CD4-positive, CD25-positive, alpha-beta regulatory T cell (primary cell): ENCODE data around the gene CYS1. TPM values are rescaled to one million over a fixed set of nuclear protein-coding genes. Genes with fewer than 3 reads are reported as not detected.

Source experiments
- ATAC-seq, 2 donors: fragments of 150-1000 bp; cut with Tn5 transposase; one replicate each; pipeline ENCODE4 v1.10.0; 2021; ENCODE audit warnings: low read depth in 2 of 2, moderate number of reproducible peaks in 2 of 2, moderate library complexity in 1 of 2
- DNase-seq, 3 donors: peaks; one replicate each; pipeline versions ENCODE4 v3.0.0 to v3.0.0-alpha.2; 2012 to 2022; ENCODE audit warnings: mixed read lengths in 1 of 3
- H3K27ac ChIP-seq: one replicate; pipeline ENCODE4 v1.7.0; 2013; ENCODE audit warnings: mild to moderate bottlenecking, low read length; ENCODE audit not compliant: insufficient read depth, poor library complexity, severe bottlenecking
- H3K27me3 ChIP-seq: one replicate; pipeline ENCODE4 v1.7.0; 2013; ENCODE audit warnings: low read length; ENCODE audit not compliant: control insufficient read depth, insufficient read depth
- H3K36me3 ChIP-seq: one replicate; pipeline ENCODE4 v1.7.0; 2013; ENCODE audit warnings: mild to moderate bottlenecking, low read length, moderate library complexity; ENCODE audit not compliant: control insufficient read depth, insufficient read depth
- H3K4me1 ChIP-seq: 2 replicates; pipeline ENCODE4 v1.7.0; 2013; ENCODE audit warnings: mild to moderate bottlenecking, low read length; ENCODE audit not compliant: insufficient read depth, control insufficient read depth, poor library complexity, severe bottlenecking
- H3K4me3 ChIP-seq: one replicate; pipeline ENCODE4 v1.7.0; 2013; ENCODE audit warnings: low read depth, mild to moderate bottlenecking, low read length, moderate library complexity
- H3K9me3 ChIP-seq, 2 experiments: 1 replicate in 1 of 2; 2 replicates in 1 of 2; pipeline ENCODE4 v1.7.0; 2013; ENCODE audit warnings: low read length in 2 of 2, mild to moderate bottlenecking in 1 of 2, moderate library complexity in 1 of 2; ENCODE audit not compliant: control insufficient read depth in 2 of 2
- H3K27ac Mint-ChIP-seq, 3 donors: one replicate each; pipeline ENCODE4 v1.8.0; 2020 to 2022; ENCODE audit warnings: mild to moderate bottlenecking in 3 of 3, mixed read lengths in 3 of 3, moderate library complexity in 2 of 3
- H3K27me3 Mint-ChIP-seq: one replicate; pipeline ENCODE4 v1.8.0; 2022; ENCODE audit warnings: mild to moderate bottlenecking, mixed read lengths
- H3K36me3 Mint-ChIP-seq: one replicate; pipeline ENCODE4 v1.8.0; 2020; ENCODE audit warnings: mixed read lengths
- H3K4me1 Mint-ChIP-seq, 4 donors: one replicate each; pipeline ENCODE4 v1.8.0; 2020 to 2022; ENCODE audit warnings: mixed read lengths in 4 of 4, mild to moderate bottlenecking in 1 of 4
- H3K4me3 Mint-ChIP-seq, 4 donors: one replicate each; pipeline ENCODE4 v1.8.0; 2020 to 2022; ENCODE audit warnings: mild to moderate bottlenecking in 4 of 4, mixed read lengths in 4 of 4, moderate library complexity in 3 of 4
- H3K9me3 Mint-ChIP-seq, 7 donors: one replicate each; pipeline ENCODE4 v1.8.0; 2020 to 2022; ENCODE audit warnings: mixed read lengths in 7 of 7, mild to moderate bottlenecking in 3 of 7, moderate library complexity in 2 of 7
- polyA plus RNA-seq, 4 donors: library from polyadenylated mRNA; unstranded; fragments of 300-500 nt; fragmentation: Illumina TruSeq; gene quantifications; one replicate each; pipeline ENCODE4 v1.2.3, GENCODE V29; 2021
- total RNA-seq: library from RNA; stranded (reverse); gene quantifications from one replicate; pipeline ENCODE4 v1.2.3, GENCODE V29; 2022

The CYS1 gene
- total RNA-seq (not detected), polyA plus RNA-seq (not detected)

- Histone ChIP-seq H3K36me3 (no peaks in the 10 kb centered on the region), H3K27me3 (peaks cover 40% of the 10 kb centered on the region), H3K4me1 (peaks cover 23% of the 10 kb centered on the region), H3K9me3 (no peaks in the 10 kb centered on the region), H3K4me3 (peak within 1 kb of the TSS; percentile 58), H3K27ac (no peak within 1 kb of the TSS)
- H3K27ac Mint-ChIP-seq, result peak within 1 kb of the TSS in 1 of 3 donors; percentile 66
- peaks cover 74% of the 10 kb centered on the region for H3K27me3 Mint-ChIP-seq
- H3K4me3 Mint-ChIP-seq, result peak within 1 kb of the TSS; percentile 86 to 92 (median 87)
- peaks cover 0 to 1% (median 0%) of the 10 kb centered on the region in 7 donors for H3K9me3 Mint-ChIP-seq
- H3K36me3 Mint-ChIP-seq, result no peaks in the 10 kb centered on the region
- DNase-seq (no peak), ATAC-seq (peak; percentile 18 to 22)
- H3K4me1 Mint-ChIP-seq, result peaks cover 6 to 22% (median 15%) of the 10 kb centered on the region in 4 donors
These were observed at the start of gene CYS1 for GRCh38 chr2:10079870-10080535. TSS of gene CYS1 (minus strand) at chr2:10080411. CDS start at chr2:10080223, 188 bp downstream.

DNA sequence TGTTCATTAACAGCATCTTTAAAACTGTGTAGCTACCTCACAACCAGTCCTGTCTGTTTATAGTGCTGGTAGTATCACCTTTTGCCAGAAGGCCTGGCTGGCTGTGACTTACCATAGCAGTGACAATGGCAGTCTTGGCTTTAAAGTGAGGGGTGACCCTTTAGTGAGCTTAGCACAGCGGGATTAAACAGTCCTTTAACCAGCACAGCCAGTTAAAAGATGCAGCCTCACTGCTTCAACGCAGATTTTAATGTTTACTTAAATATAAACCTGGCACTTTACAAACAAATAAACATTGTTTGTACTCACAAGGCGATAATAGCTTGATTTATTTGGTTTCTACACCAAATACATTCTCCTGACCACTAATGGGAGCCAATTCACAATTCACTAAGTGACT lies 49.3 kb upstream of the CYS1 start:
- ATAC-seq (no peak), DNase-seq (no peak)
- Mint-ChIP-seq H3K9me3 (peaks cover 0 to 1% (median 0%) of the 10 kb centered on the region in 7 donors), H3K27ac (peak overlapping the region in 2 of 3 donors; percentile 36 to 43), H3K27me3 (no peaks in the 10 kb centered on the region), H3K4me3 (peak overlapping the region in 2 of 4 donors; percentile 8 to 10), H3K4me1 (peaks cover 9 to 54% (median 37%) of the 10 kb centered on the region in 4 donors), H3K36me3 (no peaks in the 10 kb centered on the region)
- Histone ChIP-seq H3K27me3 (no peaks in the 10 kb centered on the region), H3K9me3 (no peaks in the 10 kb centered on the region), H3K36me3 (no peaks in the 10 kb centered on the region), H3K27ac (no peak overlapping the region), H3K4me3 (peak overlapping the region; percentile 48), H3K4me1 (peaks cover 23% of the 10 kb centered on the region)

DNA sequence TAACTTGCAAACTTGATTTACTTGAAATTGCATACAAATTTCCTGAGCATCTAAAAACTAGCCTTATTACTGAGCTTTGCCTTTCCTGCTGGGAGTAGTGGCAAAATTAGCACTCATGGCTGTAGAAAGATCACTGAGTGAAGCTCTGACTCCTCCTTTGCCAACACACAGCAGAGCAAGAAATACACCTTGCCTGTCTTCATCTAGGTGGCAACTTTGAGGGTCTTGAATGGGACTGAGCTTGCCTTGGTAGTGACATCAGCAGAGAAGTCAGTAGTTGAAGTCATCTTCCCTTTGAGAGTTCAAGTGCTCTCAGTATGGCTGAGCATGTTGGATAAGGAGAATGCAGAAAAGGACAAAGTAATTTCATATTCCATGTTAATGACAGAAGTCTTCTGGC lies 48.2 kb upstream of the CYS1 start:
- H3K9me3 Mint-ChIP-seq, result peaks cover 0 to 1% (median 0%) of the 10 kb centered on the region in 7 donors
- Histone ChIP-seq H3K27me3 (no peaks in the 10 kb centered on the region), H3K4me1 (peaks cover 33% of the 10 kb centered on the region), H3K4me3 (no peak overlapping the region), H3K27ac (no peak overlapping the region), H3K9me3 (no peaks in the 10 kb centered on the region), H3K36me3 (no peaks in the 10 kb centered on the region)
- H3K4me1 Mint-ChIP-seq, result peaks cover 16 to 64% (median 46%) of the 10 kb centered on the region in 4 donors
- H3K4me3 Mint-ChIP-seq, result peak overlapping the region in 2 of 4 donors; percentile 16 to 22
- peak overlapping the region in 2 of 3 donors; percentile 4 to 55 for H3K27ac Mint-ChIP-seq
- H3K36me3 Mint-ChIP-seq, result no peaks in the 10 kb centered on the region
- peaks cover 4% of the 10 kb centered on the region for H3K27me3 Mint-ChIP-seq
- DNase-seq (no peak), ATAC-seq (no peak)

DNA sequence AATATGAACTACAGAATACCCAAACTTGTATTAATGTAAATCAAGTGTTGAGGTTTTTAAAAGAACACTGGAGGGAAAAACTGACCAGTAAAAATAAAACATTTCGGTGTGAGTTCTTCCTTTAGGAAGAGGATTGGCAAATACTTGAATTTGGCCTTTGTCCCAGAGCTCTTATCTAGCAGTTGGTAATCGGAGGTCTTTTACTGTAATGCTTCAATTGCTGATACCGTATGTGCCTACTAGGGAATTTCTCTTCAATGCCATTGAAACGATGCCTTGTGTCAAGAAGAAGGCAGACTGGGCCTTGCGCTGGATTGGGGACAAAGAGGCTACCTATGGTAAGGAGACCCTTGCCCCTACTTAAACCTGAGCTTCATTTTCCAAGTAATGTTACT lies 46.4 kb upstream of the CYS1 start:
- Histone ChIP-seq H3K9me3 (no peaks in the 10 kb centered on the region), H3K27ac (no peak overlapping the region), H3K27me3 (no peaks in the 10 kb centered on the region), H3K4me1 (peaks cover 47% of the 10 kb centered on the region), H3K36me3 (no peaks in the 10 kb centered on the region), H3K4me3 (no peak overlapping the region)
- H3K27me3 Mint-ChIP-seq, result peaks cover 6% of the 10 kb centered on the region
- H3K36me3 Mint-ChIP-seq, result no peaks in the 10 kb centered on the region
- peaks cover 19 to 64% (median 46%) of the 10 kb centered on the region in 4 donors for H3K4me1 Mint-ChIP-seq
- DNase-seq (no peak), ATAC-seq (no peak)
- peak overlapping the region in 2 of 4 donors; percentile 30 to 51 for H3K4me3 Mint-ChIP-seq
- H3K27ac Mint-ChIP-seq, result peak overlapping the region in 1 of 3 donors; percentile 52
- peaks cover 0 to 1% (median 0%) of the 10 kb centered on the region in 7 donors for H3K9me3 Mint-ChIP-seq

- Mint-ChIP-seq H3K27ac (peak overlapping the region; percentile 83 to 89 (median 86)), H3K27me3 (peaks cover 6% of the 10 kb centered on the region), H3K4me1 (peaks cover 19 to 68% (median 49%) of the 10 kb centered on the region in 4 donors), H3K36me3 (no peaks in the 10 kb centered on the region), H3K9me3 (peaks cover 0 to 1% (median 0%) of the 10 kb centered on the region in 7 donors), H3K4me3 (peak overlapping the region in 3 of 4 donors; percentile 30 to 96 (median 36))
- Histone ChIP-seq H3K9me3 (no peaks in the 10 kb centered on the region), H3K4me3 (peak overlapping the region; percentile 26), H3K36me3 (no peaks in the 10 kb centered on the region), H3K27me3 (no peaks in the 10 kb centered on the region), H3K27ac (no peak overlapping the region), H3K4me1 (peaks cover 53% of the 10 kb centered on the region)
- ATAC-seq (no peak), DNase-seq (no peak)
These were observed 45.8 kb upstream of the CYS1 start for GRCh38 chr2:10125842-10126631.

DNA sequence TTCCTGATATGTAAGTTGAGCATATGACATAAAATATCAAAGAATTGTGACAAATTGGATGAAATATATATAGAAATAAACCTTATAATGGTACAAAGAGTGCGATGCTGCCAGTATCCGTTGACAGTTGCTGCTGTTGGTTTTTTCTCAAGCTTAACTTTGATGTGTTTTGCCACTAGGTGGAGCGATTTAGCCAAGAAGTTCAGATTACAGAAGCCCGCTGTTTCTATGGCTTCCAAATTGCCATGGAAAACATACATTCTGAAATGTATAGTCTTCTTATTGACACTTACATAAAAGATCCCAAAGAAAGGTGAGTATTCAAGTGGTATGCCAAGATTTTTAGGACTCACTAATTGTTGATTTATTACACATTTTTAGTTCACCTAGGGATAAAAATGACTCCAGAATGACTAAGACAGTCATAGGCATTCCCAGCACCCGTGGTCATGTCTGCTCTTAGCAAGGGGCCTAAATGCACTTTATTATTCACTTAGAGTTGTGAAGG lies 44.4 kb upstream of the CYS1 start:
- peak; percentile 45 to 86 (median 80) for DNase-seq
- Mint-ChIP-seq H3K4me1 (peaks cover 19 to 73% (median 51%) of the 10 kb centered on the region in 4 donors), H3K27ac (peak overlapping the region in 2 of 3 donors; percentile 22 to 86), H3K36me3 (no peaks in the 10 kb centered on the region), H3K27me3 (peaks cover 6% of the 10 kb centered on the region), H3K4me3 (peak overlapping the region; percentile 11 to 96 (median 86)), H3K9me3 (peaks cover 0 to 1% (median 0%) of the 10 kb centered on the region in 7 donors)
- H3K27me3 ChIP-seq, result no peaks in the 10 kb centered on the region
- H3K4me1 ChIP-seq, result peaks cover 64% of the 10 kb centered on the region
- H3K36me3 ChIP-seq, result no peaks in the 10 kb centered on the region
- no peak for ATAC-seq
- no peaks in the 10 kb centered on the region for H3K9me3 ChIP-seq
- H3K4me3 ChIP-seq, result peak overlapping the region; percentile 68
- peak overlapping the region; percentile 53 for H3K27ac ChIP-seq

- Histone ChIP-seq H3K4me1 (peaks cover 64% of the 10 kb centered on the region), H3K9me3 (no peaks in the 10 kb centered on the region), H3K36me3 (no peaks in the 10 kb centered on the region), H3K27me3 (no peaks in the 10 kb centered on the region), H3K27ac (no peak overlapping the region), H3K4me3 (peak overlapping the region; percentile 66)
- Mint-ChIP-seq H3K4me3 (peak overlapping the region; percentile 83 to 96 (median 90)), H3K36me3 (no peaks in the 10 kb centered on the region), H3K27ac (peak overlapping the region; percentile 7 to 73 (median 62)), H3K9me3 (peaks cover 0 to 1% (median 0%) of the 10 kb centered on the region in 7 donors), H3K4me1 (peaks cover 14 to 69% (median 45%) of the 10 kb centered on the region in 4 donors), H3K27me3 (peaks cover 6% of the 10 kb centered on the region)
- ATAC-seq, result no peak
- no peak for DNase-seq
These were observed 43.1 kb upstream of the CYS1 start for GRCh38 chr2:10123281-10123680.
